Endothelial cell of umbilical vein (primary cell): ENCODE measurements around the gene MUL1. TPM values are rescaled to one million over a fixed set of nuclear protein-coding genes. Genes with fewer than 3 reads are reported as not detected.

Experiments
- BruUV-seq: library from RNA; stranded (reverse); fragments of 400-500 nt; replicated peaks from 2 replicates; lab custom pipeline; 2021; lab: Mats Ljungman, UMichigan
- CTCF ChIA-PET: fragments of 300-600, 350-600 bp; sonication (Branson Sonifier 250); formaldehyde crosslinking; loops from one replicate; lab custom pipeline; 2021; ENCODE audit warnings: antibody characterized with exemption, inconsistent platforms; lab: Charles Lee
- POLR2A ChIA-PET: fragments of 300-600, 350-600 bp; sonication (Branson Sonifier 250); formaldehyde crosslinking; loops from one replicate; lab custom pipeline; 2021; ENCODE audit warnings: antibody characterized with exemption, inconsistent platforms; lab: Charles Lee
- DNase-seq: peaks from one replicate; pipeline ENCODE4 v3.0.0-alpha.2; 2011; ENCODE audit warnings: low read depth, low spot score
- FAIRE-seq: peaks from 2 replicates; lab custom pipeline; 2011; peaks lifted over from hg19 to GRCh38; lab: Jason Lieb, UNC
- H2AFZ ChIP-seq: 2 replicates; pipeline ENCODE4 v1.6.0; 2012; ENCODE audit warnings: low read depth, low read length, control low read depth, inconsistent platforms
- H3K27ac ChIP-seq: 2 replicates; pipeline ENCODE4 v1.5.1; 2011; ENCODE audit warnings: low read depth, mild to moderate bottlenecking, control low read depth, low read length, moderate library complexity; ENCODE audit not compliant: insufficient read depth
- H3K27me3 ChIP-seq, 2 experiments: 2 replicates each; pipeline versions ENCODE4 v1.6.0 to v1.6.1; 2011; ENCODE audit warnings: low read length in 2 of 2, mixed read lengths in 1 of 2; ENCODE audit not compliant: control insufficient read depth in 2 of 2, insufficient read depth in 2 of 2
- H3K36me3 ChIP-seq, 2 experiments: 2 replicates in 1 of 2; 3 replicates in 1 of 2; pipeline ENCODE4 v1.5.1; 2011; ENCODE audit warnings: low read length in 2 of 2, mild to moderate bottlenecking in 1 of 2, moderate library complexity in 1 of 2; ENCODE audit not compliant: control insufficient read depth in 2 of 2, insufficient read depth in 2 of 2; ENCODE audit errors: extremely low read depth in 1 of 2
- H3K4me1 ChIP-seq: 3 replicates; pipeline ENCODE4 v1.5.1; 2011; ENCODE audit warnings: mild to moderate bottlenecking, low read length; ENCODE audit not compliant: control insufficient read depth, insufficient read depth; ENCODE audit errors: extremely low read depth
- H3K4me2 ChIP-seq: 2 replicates; pipeline ENCODE4 v1.6.1; 2011; ENCODE audit warnings: low read length, control low read depth, mixed read lengths; ENCODE audit not compliant: insufficient read depth
- H3K4me3 ChIP-seq, 3 experiments: fragments of 200-600 bp in 1 of 3; sonication (generic), shearing (Covaris generic) in 1 of 3; replicated peaks in 1 of 3; 2 replicates each; pipeline ENCODE4 v1.5.1; 2011 to 2016; ENCODE audit warnings: control low read depth in 3 of 3, low read length in 3 of 3, mild to moderate bottlenecking in 2 of 3, inconsistent platforms in 1 of 3, low read depth in 1 of 3, moderate library complexity in 1 of 3; ENCODE audit not compliant: insufficient read depth in 1 of 3
- H3K79me2 ChIP-seq: 2 replicates; pipeline ENCODE4 v1.6.0; 2012; ENCODE audit warnings: low read length, inconsistent platforms; ENCODE audit not compliant: control insufficient read depth, insufficient read depth
- H3K9ac ChIP-seq: replicated peaks from 2 replicates; pipeline ENCODE3; 2011; ENCODE audit warnings: low read length, control low read depth; ENCODE audit not compliant: insufficient read depth; ENCODE audit errors: extremely low read depth
- H3K9me1 ChIP-seq: replicated peaks from 3 replicates; pipeline ENCODE4 v1.6.0; 2011; ENCODE audit warnings: mild to moderate bottlenecking, low read length; ENCODE audit not compliant: control insufficient read depth, insufficient read depth; ENCODE audit errors: extremely low read depth
- H3K9me3 ChIP-seq: replicated peaks from 2 replicates; pipeline ENCODE4 v1.5.1; 2012; ENCODE audit warnings: low read length, inconsistent platforms; ENCODE audit not compliant: control insufficient read depth, insufficient read depth
- H4K20me1 ChIP-seq: replicated peaks from 2 replicates; pipeline ENCODE3; 2011; ENCODE audit warnings: mild to moderate bottlenecking, low read length; ENCODE audit not compliant: control insufficient read depth, insufficient read depth; ENCODE audit errors: extremely low read depth
- CTCF ChIP-seq, 2 donors: IDR thresholded peaks; 1 replicate in 1 of 2; 2 replicates in 1 of 2; pipeline ENCODE4 v1.5.1; 2011; ENCODE audit warnings: low read length in 2 of 2, mild to moderate bottlenecking in 2 of 2, moderate library complexity in 2 of 2, control low read depth in 1 of 2, inconsistent platforms in 1 of 2, low read depth in 1 of 2; ENCODE audit not compliant: insufficient read depth in 1 of 2; ENCODE audit errors: extremely low read depth in 1 of 2
- EZH2 ChIP-seq: IDR thresholded peaks from 2 replicates; pipeline ENCODE4 v1.6.1; 2012; ENCODE audit warnings: borderline replicate concordance, low read depth, mild to moderate bottlenecking, moderate library complexity, low read length, inconsistent platforms; ENCODE audit not compliant: severe bottlenecking
- FOS ChIP-seq: IDR thresholded peaks from 2 replicates; pipeline ENCODE4 v1.6.1; 2011; ENCODE audit warnings: mild to moderate bottlenecking, low read length, moderate library complexity, borderline replicate concordance; ENCODE audit not compliant: insufficient read depth
- GATA2 ChIP-seq: IDR thresholded peaks from 2 replicates; pipeline ENCODE4 v1.7.0; 2011; ENCODE audit warnings: low read depth, mild to moderate bottlenecking, moderate library complexity, mixed read lengths, low read length; ENCODE audit not compliant: insufficient read length, insufficient read depth
- JUN ChIP-seq: IDR thresholded peaks from 2 replicates; pipeline ENCODE4 v1.6.1; 2011; ENCODE audit warnings: borderline replicate concordance, low read depth; ENCODE audit not compliant: insufficient read length, insufficient read depth
- MAX ChIP-seq: IDR thresholded peaks from 2 replicates; pipeline ENCODE4 v1.6.1; 2011; ENCODE audit not compliant: insufficient read depth, insufficient read length
- MYC ChIP-seq: IDR thresholded peaks from one replicate; pipeline ENCODE4 v1.6.1; 2011; ENCODE audit warnings: mild to moderate bottlenecking, low read depth, low read length
- POLR2A ChIP-seq: IDR thresholded peaks from 2 replicates; pipeline ENCODE4 v1.6.1; 2012; ENCODE audit warnings: low read depth, mild to moderate bottlenecking, control low read depth, low read length
- POLR2AphosphoS5 ChIP-seq: IDR thresholded peaks from 2 replicates; pipeline ENCODE4 v1.6.1; 2012; ENCODE audit warnings: low read depth, mild to moderate bottlenecking, control low read depth, low read length, moderate library complexity; ENCODE audit not compliant: insufficient read depth
- dilution Hi-C: fragments of 300-500 bp; cut with MboI; formaldehyde crosslinking; loops from one replicate; pipeline ENCODE4 v1.15.0; 2019; ENCODE audit warnings: low sequenced_read_pairs; ENCODE audit not compliant: extremely low pct_ligation_motif_present
- intact Hi-C: fragments of 100-400 bp; cut with micrococcal nuclease; formaldehyde crosslinking; loops from one replicate; pipeline ENCODE4 v1.10.0; 2022
- polyA plus RNA-seq, 4 experiments: library from polyadenylated mRNA; depleted of rRNA in 3 of 4; stranded (reverse) in 3 of 4; unstranded in 1 of 4; fragments of >200 nt; gene quantifications; 2 replicates each; pipeline versions ENCODE4 v1.2.1 to v1.2.3, GENCODE V29; 2011 to 2012; ENCODE audit warnings: missing spikeins in 1 of 4
- total RNA-seq: library from RNA; stranded (reverse); gene quantifications from 2 replicates; pipeline ENCODE4 v1.2.3, GENCODE V29; 2021

MUL1 gene
- total and polyA plus RNA-seq, 2 donors (not counting 3 experiments of a cell fraction or from before 2014, with no cell fraction given): 28.3 to 29.5 TPM

GRCh38 chr1:20530306-20530705, 22.4 kb upstream of the MUL1 start:
- no TSS peak for BruUV-seq
- no peaks in the 10 kb centered on the region for H3K9me1 ChIP-seq
- no peak overlapping the region for H3K4me2 ChIP-seq
- dilution Hi-C loops (no loop called here), intact Hi-C loops (no loop called here)
- H3K4me3 ChIP-seq: no peak overlapping the region
- no peaks in the 10 kb centered on the region for H3K36me3 ChIP-seq
- CTCF ChIA-PET: interaction anchor here (2.1 kb wide), 1 partner anchor 45 kb away, joined by 5 read pairs; no protein-coding TSS in a partner anchor
- no peak overlapping the region for H3K27ac ChIP-seq
- no peaks in the 10 kb centered on the region for H3K9me3 ChIP-seq
- no peaks in the 10 kb centered on the region for H4K20me1 ChIP-seq
- POLR2A ChIA-PET: no interaction called here
- H3K4me1 ChIP-seq: no peaks in the 10 kb centered on the region
- H2AFZ ChIP-seq: no peak overlapping the region
- DNase-seq: peak; percentile 46
- H3K79me2 ChIP-seq: no peaks in the 10 kb centered on the region
- no peak overlapping the region for H3K9ac ChIP-seq
- TF ChIP-seq MAX (no peak), GATA2 (peak; percentile 26), EZH2 (no peak)
- FAIRE-seq: no peak
- peaks cover 17% of the 10 kb centered on the region in 2 experiments for H3K27me3 ChIP-seq

GRCh38 chr1:20528221-20528620, 20.3 kb upstream of the MUL1 start:
- intact Hi-C loops (loop anchor here (10.0 kb wide), 1 partner anchor 667 kb away; no protein-coding TSS in a partner anchor), dilution Hi-C loops (no loop called here)
- H3K4me1 ChIP-seq: no peaks in the 10 kb centered on the region
- DNase-seq (no peak), FAIRE-seq (no peak)
- CTCF ChIA-PET: interaction anchor here (1.5 kb wide), 1 partner anchor 10 kb away, joined by 4 read pairs; no protein-coding TSS in a partner anchor
- H4K20me1 ChIP-seq: no peaks in the 10 kb centered on the region
- no TSS peak for BruUV-seq
- H3K27me3 ChIP-seq: peaks cover 14 to 17% of the 10 kb centered on the region in 2 experiments
- TF ChIP-seq GATA2: no peak
- TF ChIP-seq MAX: no peak
- TF ChIP-seq POLR2A: no peak
- no peak for TF ChIP-seq EZH2
- TF ChIP-seq CTCF (IDR thresholded peaks at IDR 0.05; ENCODE audit: extremely low read depth in 1 of 2, insufficient read depth in 1 of 2, low read depth in 1 of 2, low read length in 2 of 2): no peak
- no peak for TF ChIP-seq MYC
- TF ChIP-seq JUN: no peak
- TF ChIP-seq FOS: no peak
- no peak for TF ChIP-seq POLR2AphosphoS5
- H3K9ac ChIP-seq: no peak overlapping the region
- POLR2A ChIA-PET: no interaction called here
- no peak overlapping the region for H3K27ac ChIP-seq
- no peaks in the 10 kb centered on the region for H3K36me3 ChIP-seq
- no peaks in the 10 kb centered on the region for H3K79me2 ChIP-seq
- no peak overlapping the region for H3K4me2 ChIP-seq
- no peaks in the 10 kb centered on the region for H3K9me3 ChIP-seq
- no peak overlapping the region for H3K4me3 ChIP-seq
- H2AFZ ChIP-seq: no peak overlapping the region
- no peaks in the 10 kb centered on the region for H3K9me1 ChIP-seq
